K562 (cell line): Measurements from ENCODE around the gene ADRM1. TPM values are rescaled to one million over a fixed set of nuclear protein-coding genes. Genes with fewer than 3 reads are reported as not detected.

Experiments
- ATAC-seq: fragments of 200-7000 bp; cut with Tn5 transposase; 3 replicates; pipeline ENCODE4 v1.9.1; 2020; ENCODE audit warnings: moderate library complexity
- BruUV-seq: library from RNA; stranded (reverse); fragments of 400-500 nt; replicated peaks from 2 replicates; lab custom pipeline; 2021; lab: Mats Ljungman, UMichigan
- CTCF ChIA-PET: fragments of 300-600 bp; formaldehyde crosslinking; extraction: SDS; loops from one replicate; lab custom pipeline; 2021; ENCODE audit warnings: low intra/inter-chr PET ratio; lab: Yijun Ruan, JAX
- POLR2A ChIA-PET: fragments of 300-600, 350-650 bp; sonication (Branson Sonifier 250); formaldehyde crosslinking; extraction: SDS; loops from one replicate; lab custom pipeline; 2021; ENCODE audit warnings: antibody characterized with exemption, inconsistent platforms; lab: Yijun Ruan, JAX
- DNase-seq, 4 experiments: peaks; one replicate each; pipeline versions ENCODE4 v3.0.0 to v3.0.0-alpha.2; 2011 to 2018; ENCODE audit warnings: low spot score in 3 of 4, mixed read lengths in 3 of 4; ENCODE audit errors: extremely low read depth in 1 of 4
- FAIRE-seq: peaks from 2 replicates; lab custom pipeline; 2011; peaks lifted over from hg19 to GRCh38; lab: Jason Lieb, UNC
- H2AFZ ChIP-seq: 2 replicates; pipeline ENCODE4 v1.6.0; 2011; ENCODE audit warnings: low read depth, low read length, control low read depth, inconsistent platforms
- H3K27ac ChIP-seq: fragments of 200-600 bp; 3 replicates; pipeline ENCODE4 v1.8.0; 2011; ENCODE audit warnings: low read depth, mild to moderate bottlenecking, control low read depth, inconsistent platforms, low read length, moderate library complexity, mixed read lengths; ENCODE audit errors: extremely low read depth
- H3K27me3 ChIP-seq, 2 experiments: fragments of 300-600 bp in 1 of 2; 2 replicates in 1 of 2; 3 replicates in 1 of 2; pipeline versions ENCODE4 v1.6.0 to v1.8.0; 2011; ENCODE audit warnings: inconsistent platforms in 2 of 2, low read length in 2 of 2, mild to moderate bottlenecking in 1 of 2, mixed read lengths in 1 of 2, moderate library complexity in 1 of 2; ENCODE audit not compliant: control insufficient read depth in 2 of 2, insufficient read depth in 2 of 2
- H3K36me3 ChIP-seq: fragments of 300-600 bp; 3 replicates; pipeline ENCODE4 v1.8.0; 2011; ENCODE audit warnings: mild to moderate bottlenecking, low read length, inconsistent platforms; ENCODE audit not compliant: control insufficient read depth, insufficient read depth
- H3K4me1 ChIP-seq, 2 experiments: fragments of 200-600 bp in 1 of 2; replicated peaks in 1 of 2; 2 replicates in 1 of 2; 3 replicates in 1 of 2; pipeline versions ENCODE4 v1.5.1 to v1.8.0; 2011; ENCODE audit warnings: inconsistent platforms in 2 of 2, low read length in 2 of 2, mild to moderate bottlenecking in 1 of 2, mixed read lengths in 1 of 2, moderate library complexity in 1 of 2; ENCODE audit not compliant: control insufficient read depth in 2 of 2, insufficient read depth in 2 of 2
- H3K4me2 ChIP-seq: 2 replicates; pipeline ENCODE4 v1.6.1; 2011; ENCODE audit warnings: low read length, control low read depth, inconsistent platforms, mixed read lengths; ENCODE audit not compliant: insufficient read depth
- H3K4me3 ChIP-seq: fragments of 200-600 bp; sonication (generic), shearing (Covaris generic); 2 replicates; pipeline ENCODE4 v1.5.1; 2016; ENCODE audit warnings: control low read depth, inconsistent platforms
- H3K79me2 ChIP-seq: fragments of 200-600 bp; 3 replicates; pipeline ENCODE4 v1.8.0; 2011; ENCODE audit warnings: low read length, inconsistent platforms; ENCODE audit not compliant: control insufficient read depth, insufficient read depth
- H3K9ac ChIP-seq, 2 experiments: 2 replicates each; pipeline versions ENCODE4 v1.6.0 to v1.6.1; 2011; ENCODE audit warnings: low read depth in 2 of 2, low read length in 2 of 2, control low read depth in 1 of 2, inconsistent platforms in 1 of 2, mild to moderate bottlenecking in 1 of 2, mixed read lengths in 1 of 2; ENCODE audit not compliant: insufficient read depth in 1 of 2
- H3K9me1 ChIP-seq: one replicate; pipeline ENCODE4 v1.6.0; 2011; ENCODE audit warnings: inconsistent platforms, mild to moderate bottlenecking, low read length, moderate library complexity; ENCODE audit not compliant: control insufficient read depth, insufficient read depth
- H3K9me3 ChIP-seq: replicated peaks from 2 replicates; pipeline ENCODE4 v1.5.1; 2011; ENCODE audit warnings: low read depth, low read length, inconsistent platforms; ENCODE audit not compliant: control insufficient read depth, insufficient read depth
- H4K20me1 ChIP-seq: replicated peaks from 2 replicates; pipeline ENCODE4 v1.6.1; 2011; ENCODE audit warnings: low read length, inconsistent platforms, mixed read lengths; ENCODE audit not compliant: control insufficient read depth, insufficient read depth
- CBFA2T3 ChIP-seq: fragments of 450-650 bp; IDR thresholded peaks from 2 replicates; pipeline ENCODE4 v1.6.1; 2017
- ELF2 ChIP-seq: fragments of 250-450 bp; sonication (Bioruptor Pico); IDR thresholded peaks from 2 replicates; pipeline ENCODE4 v1.5.0; 2021; ENCODE audit warnings: mild to moderate bottlenecking
- KLF13 ChIP-seq: fragments of 450-650 bp; IDR thresholded peaks from 2 replicates; pipeline ENCODE4 v1.6.1; 2016; ENCODE audit warnings: missing genetic modification characterization, low read depth, mild to moderate bottlenecking, missing compliant biosample characterization, moderate library complexity, borderline replicate concordance
- L3MBTL2 ChIP-seq: fragments of 450-650 bp; IDR thresholded peaks from 2 replicates; pipeline ENCODE4 v1.6.1; 2016; ENCODE audit warnings: mild to moderate bottlenecking, moderate library complexity
- MTA2 ChIP-seq: fragments of 450-650 bp; IDR thresholded peaks from 2 replicates; pipeline ENCODE4 v1.6.1; 2016; ENCODE audit warnings: low read depth
- NFXL1 ChIP-seq: fragments of 450-650 bp; formaldehyde crosslinking; IDR thresholded peaks from 2 replicates; pipeline ENCODE4 v1.4.0; 2021; ENCODE audit warnings: mild to moderate bottlenecking
- SIN3B ChIP-seq: fragments of 450-650 bp; IDR thresholded peaks from 2 replicates; pipeline ENCODE4 v1.6.1; 2017; ENCODE audit warnings: low read depth, mild to moderate bottlenecking, moderate library complexity
- ZNF253 ChIP-seq: fragments of 250-450 bp; sonication (Bioruptor Pico); conservative IDR thresholded peaks from 2 replicates; pipeline ENCODE4 v1.6.1; 2021; ENCODE audit warnings: mild to moderate bottlenecking
- ZNF586 ChIP-seq: fragments of 450-650 bp; formaldehyde crosslinking; conservative IDR thresholded peaks from 2 replicates; pipeline ENCODE4 v1.4.0; 2020; ENCODE audit warnings: mild to moderate bottlenecking, moderate library complexity
- WGBS: fragments of 100-300 bp; shearing (Covaris generic); methylation state at CpG from one replicate; pipeline ENCODE4 v1.1.6; 2016; ENCODE audit warnings: low coverage, mixed read lengths; ENCODE audit not compliant: insufficient coverage; ENCODE audit errors: missing lambda C conversion rate; 5-methylcytosine and 5-hydroxymethylcytosine counted together
- in situ Hi-C: fragments of 300-500 bp; cut with MboI; formaldehyde crosslinking; loops from 4 replicates; pipeline ENCODE4 v1.15.0; 2018; ENCODE audit warnings: inconsistent platforms, mixed read lengths
- intact Hi-C: fragments of 100-400 bp; cut with micrococcal nuclease; formaldehyde crosslinking; loops from 2 replicates; pipeline ENCODE4 v1.14.2; 2022
- polyA plus RNA-seq, 8 experiments: library from polyadenylated mRNA; depleted of rRNA in 4 of 8; stranded (reverse) in 5 of 8; unstranded in 3 of 8; fragments of >200 nt; fragmentation: Nextera tagmentation in 2 of 8; fragmentation: Illumina TruSeq in 1 of 8; extraction: Ambion mirVana in 2 of 8; extraction: Trizol in 1 of 8; gene quantifications; 2 replicates each; pipeline versions ENCODE4 v1.2.1 to v1.2.3, GENCODE V29; 2011 to 2014; ENCODE audit warnings: inconsistent platforms in 1 of 8, missing spikeins in 1 of 8
- total RNA-seq, 7 experiments: library from RNA; depleted of rRNA in 6 of 7; stranded (reverse); fragments of >200 nt in 6 of 7; fragmentation: Illumina TruSeq in 2 of 7; extraction: Trizol in 2 of 7; gene quantifications; 2 replicates each; pipeline versions ENCODE4 v1.2.1 to v1.2.3, GENCODE V29; 2011 to 2021; ENCODE audit warnings: low replicate concordance in 1 of 7
- TF ChIP-seq, protein P1 (sequence below): fragments of 450-650 bp; formaldehyde crosslinking; IDR thresholded peaks from 2 replicates; pipeline ENCODE4 v1.4.0; 2022; ENCODE audit warnings: mild to moderate bottlenecking, moderate library complexity
- TF ChIP-seq, protein P2 (sequence below), 2 experiments: fragments of 450-650 bp; formaldehyde crosslinking in 1 of 2; IDR thresholded peaks; 2 replicates each; pipeline versions ENCODE4 v1.4.0 to v1.6.1; 2014 to 2020; ENCODE audit warnings: mild to moderate bottlenecking in 2 of 2, borderline replicate concordance in 1 of 2, low read depth in 1 of 2
- TF ChIP-seq, protein P3 (sequence below): conservative IDR thresholded peaks from 2 replicates; pipeline ENCODE4 v1.6.1; 2011; ENCODE audit warnings: low read depth, mild to moderate bottlenecking, low read length; ENCODE audit not compliant: control insufficient read depth

Gene ADRM1
- total and polyA plus RNA-seq, 9 of the 15 experiments (the other 6 are each of a cell fraction or from before 2014, with no cell fraction given) = 5.0 to 223 (median 67.4) TPM

DNA sequence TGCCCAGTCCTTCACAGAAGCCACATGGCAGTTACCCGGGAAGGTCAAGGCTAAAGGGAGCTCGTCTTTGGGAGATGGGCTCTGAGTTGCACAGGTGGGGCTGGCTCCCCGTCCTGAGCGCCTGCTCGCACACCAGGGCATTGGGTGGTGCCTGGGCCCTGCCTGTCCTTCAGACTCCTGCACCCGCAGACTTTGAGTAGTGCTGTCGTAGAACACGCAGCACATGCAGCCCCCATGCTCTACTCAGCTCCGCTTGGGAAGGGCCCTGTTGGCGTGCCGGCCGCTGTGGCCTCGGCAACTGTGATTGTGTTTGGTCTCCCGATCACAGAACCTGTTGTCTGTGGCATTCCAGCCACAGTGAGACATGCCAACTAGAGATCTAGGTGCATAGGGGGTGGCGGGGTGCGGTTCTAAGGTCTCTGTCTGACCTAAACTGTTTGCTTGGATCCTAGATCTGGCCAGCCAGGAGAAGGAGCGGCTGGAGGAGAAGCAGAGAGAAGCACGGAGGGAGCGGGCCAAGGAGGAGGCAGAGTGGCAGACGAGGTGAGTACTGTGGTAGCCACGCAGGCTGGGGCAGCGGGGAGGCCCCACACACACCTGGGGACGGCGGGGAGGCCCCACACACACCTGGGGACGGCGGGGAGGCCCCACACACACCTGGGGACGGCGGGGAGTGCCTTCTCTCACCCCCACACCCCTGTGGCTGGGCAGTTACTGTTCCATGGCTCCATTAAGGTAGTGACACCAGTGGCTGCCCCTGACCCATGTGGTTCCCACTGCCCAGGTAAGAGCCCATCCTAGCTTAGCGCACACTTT lies 11.3 kb upstream of the ADRM1 start:
- CTCF ChIA-PET = no interaction called here
- Histone ChIP-seq H3K36me3 (peaks cover 31% of the 10 kb centered on the region; the same call in 2 of the 3 replicates), H3K4me3 (no peak overlapping the region), H3K4me1 (peaks cover 0 to 5% of the 10 kb centered on the region in 2 experiments; a peak in 1 of 5 replicates), H3K27me3 (no peaks in the 10 kb centered on the region), H4K20me1 (no peaks in the 10 kb centered on the region), H3K9me1 (no peaks in the 10 kb centered on the region), H3K27ac (no peak overlapping the region), H3K9ac (peak overlapping the region in 1 of 2 experiments; percentile 26; a peak in 1 of 4 replicates), H2AFZ (no peak overlapping the region), H3K9me3 (no peaks in the 10 kb centered on the region), H3K79me2 (no peaks in the 10 kb centered on the region), H3K4me2 (no peak overlapping the region)
- DNase-seq (no peak), FAIRE-seq (no peak), ATAC-seq (no peak)
- 89% methylated on average over 26 of the region's 29 CpGs for WGBS
- POLR2A ChIA-PET = interaction anchor here (0.9 to 1.0 kb wide), 2 partner anchors 9 to 10 kb away, joined by 5 read pairs; no protein-coding TSS in a partner anchor
- in situ Hi-C loops = no loop called here
- intact Hi-C loops = no loop called here
- BruUV-seq = no TSS peak
- TF ChIP-seq ZNF253 (CRISPR knock-in tag) = no peak
- TF ChIP-seq, protein P1, sequence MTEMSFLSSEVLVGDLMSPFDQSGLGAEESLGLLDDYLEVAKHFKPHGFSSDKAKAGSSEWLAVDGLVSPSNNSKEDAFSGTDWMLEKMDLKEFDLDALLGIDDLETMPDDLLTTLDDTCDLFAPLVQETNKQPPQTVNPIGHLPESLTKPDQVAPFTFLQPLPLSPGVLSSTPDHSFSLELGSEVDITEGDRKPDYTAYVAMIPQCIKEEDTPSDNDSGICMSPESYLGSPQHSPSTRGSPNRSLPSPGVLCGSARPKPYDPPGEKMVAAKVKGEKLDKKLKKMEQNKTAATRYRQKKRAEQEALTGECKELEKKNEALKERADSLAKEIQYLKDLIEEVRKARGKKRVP = no peak
- no peak for TF ChIP-seq KLF13
- no peak for TF ChIP-seq L3MBTL2
- no peak for TF ChIP-seq ELF2 (CRISPR knock-in tag)
- TF ChIP-seq, protein P2, sequence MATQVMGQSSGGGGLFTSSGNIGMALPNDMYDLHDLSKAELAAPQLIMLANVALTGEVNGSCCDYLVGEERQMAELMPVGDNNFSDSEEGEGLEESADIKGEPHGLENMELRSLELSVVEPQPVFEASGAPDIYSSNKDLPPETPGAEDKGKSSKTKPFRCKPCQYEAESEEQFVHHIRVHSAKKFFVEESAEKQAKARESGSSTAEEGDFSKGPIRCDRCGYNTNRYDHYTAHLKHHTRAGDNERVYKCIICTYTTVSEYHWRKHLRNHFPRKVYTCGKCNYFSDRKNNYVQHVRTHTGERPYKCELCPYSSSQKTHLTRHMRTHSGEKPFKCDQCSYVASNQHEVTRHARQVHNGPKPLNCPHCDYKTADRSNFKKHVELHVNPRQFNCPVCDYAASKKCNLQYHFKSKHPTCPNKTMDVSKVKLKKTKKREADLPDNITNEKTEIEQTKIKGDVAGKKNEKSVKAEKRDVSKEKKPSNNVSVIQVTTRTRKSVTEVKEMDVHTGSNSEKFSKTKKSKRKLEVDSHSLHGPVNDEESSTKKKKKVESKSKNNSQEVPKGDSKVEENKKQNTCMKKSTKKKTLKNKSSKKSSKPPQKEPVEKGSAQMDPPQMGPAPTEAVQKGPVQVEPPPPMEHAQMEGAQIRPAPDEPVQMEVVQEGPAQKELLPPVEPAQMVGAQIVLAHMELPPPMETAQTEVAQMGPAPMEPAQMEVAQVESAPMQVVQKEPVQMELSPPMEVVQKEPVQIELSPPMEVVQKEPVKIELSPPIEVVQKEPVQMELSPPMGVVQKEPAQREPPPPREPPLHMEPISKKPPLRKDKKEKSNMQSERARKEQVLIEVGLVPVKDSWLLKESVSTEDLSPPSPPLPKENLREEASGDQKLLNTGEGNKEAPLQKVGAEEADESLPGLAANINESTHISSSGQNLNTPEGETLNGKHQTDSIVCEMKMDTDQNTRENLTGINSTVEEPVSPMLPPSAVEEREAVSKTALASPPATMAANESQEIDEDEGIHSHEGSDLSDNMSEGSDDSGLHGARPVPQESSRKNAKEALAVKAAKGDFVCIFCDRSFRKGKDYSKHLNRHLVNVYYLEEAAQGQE (IDR thresholded peaks at IDR 0.05; ENCODE audit: borderline replicate concordance) = no peak
- TF ChIP-seq, protein P2 (CRISPR knock-in tag; IDR thresholded peaks at IDR 0.05; ENCODE audit: low read depth) = no peak
- TF ChIP-seq, protein P3, sequence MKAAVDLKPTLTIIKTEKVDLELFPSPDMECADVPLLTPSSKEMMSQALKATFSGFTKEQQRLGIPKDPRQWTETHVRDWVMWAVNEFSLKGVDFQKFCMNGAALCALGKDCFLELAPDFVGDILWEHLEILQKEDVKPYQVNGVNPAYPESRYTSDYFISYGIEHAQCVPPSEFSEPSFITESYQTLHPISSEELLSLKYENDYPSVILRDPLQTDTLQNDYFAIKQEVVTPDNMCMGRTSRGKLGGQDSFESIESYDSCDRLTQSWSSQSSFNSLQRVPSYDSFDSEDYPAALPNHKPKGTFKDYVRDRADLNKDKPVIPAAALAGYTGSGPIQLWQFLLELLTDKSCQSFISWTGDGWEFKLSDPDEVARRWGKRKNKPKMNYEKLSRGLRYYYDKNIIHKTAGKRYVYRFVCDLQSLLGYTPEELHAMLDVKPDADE = no peak
- TF ChIP-seq NFXL1 (CRISPR knock-in tag) = no peak
- no peak for TF ChIP-seq ZNF586 (CRISPR knock-in tag)
- no peak for TF ChIP-seq MTA2
- TF ChIP-seq CBFA2T3 = no peak
- TF ChIP-seq SIN3B = no peak
